ENCODE measurements around the gene MS4A4E.

The MS4A4E gene

GRCh38 chr11:60159868-60160267 is 83.1 kb downstream of the MS4A4E start:
- Histone ChIP-seq H2AFZ (ENCODE audit: low read depth, low read length, severe bottlenecking) (no peak overlapping the region), H3K4me2 (ENCODE audit: low read depth, low read length, poor library complexity, severe bottlenecking) (no peak overlapping the region), H3F3A (ENCODE audit: insufficient read depth) (no peaks in the 10 kb centered on the region), H4K20me1 (ENCODE audit: low read depth, low read length) (no peaks in the 10 kb centered on the region), H3K9me3 (ENCODE audit: insufficient read depth, low read length) (no peaks in the 10 kb centered on the region), H3K36me3 (ENCODE audit: low read length) (no peaks in the 10 kb centered on the region), H3K79me2 (ENCODE audit: insufficient read depth, low read length) (no peaks in the 10 kb centered on the region), H3K9ac (ENCODE audit: low read length) (no peak overlapping the region), H3K27me3 (ENCODE audit: low read length) (no peaks in the 10 kb centered on the region), H3K27ac (ENCODE audit: low read depth, low read length) (no peak overlapping the region), H3K4me3 (ENCODE audit: insufficient read depth, low read length, poor library complexity, severe bottlenecking) (no peak overlapping the region), H3K9me2 (replicated peaks; ENCODE audit: insufficient read depth, low read length) (no peaks in the 10 kb centered on the region)
- TF ChIP-seq CTCF (IDR thresholded peaks at IDR 0.05; ENCODE audit: insufficient read depth, low read length, poor library complexity, severe bottlenecking) (no peak), EZH2phosphoT487 (conservative IDR thresholded peaks at IDR 0.05; ENCODE audit: low read length) (no peak)

GRCh38 chr11:60159284-60159683 is 83.7 kb downstream of the MS4A4E start:
- Histone ChIP-seq H3K27me3 (ENCODE audit: low read length) (no peaks in the 10 kb centered on the region), H3K9me2 (replicated peaks; ENCODE audit: insufficient read depth, low read length) (no peaks in the 10 kb centered on the region), H3K79me2 (ENCODE audit: insufficient read depth, low read length) (no peaks in the 10 kb centered on the region), H3K36me3 (ENCODE audit: low read length) (no peaks in the 10 kb centered on the region), H2AFZ (ENCODE audit: low read depth, low read length, severe bottlenecking) (no peak overlapping the region), H3F3A (ENCODE audit: insufficient read depth) (no peaks in the 10 kb centered on the region), H3K9ac (ENCODE audit: low read length) (no peak overlapping the region), H3K4me2 (ENCODE audit: low read depth, low read length, poor library complexity, severe bottlenecking) (no peak overlapping the region), H3K4me3 (ENCODE audit: insufficient read depth, low read length, poor library complexity, severe bottlenecking) (no peak overlapping the region), H3K27ac (ENCODE audit: low read depth, low read length) (no peak overlapping the region), H4K20me1 (ENCODE audit: low read depth, low read length) (no peaks in the 10 kb centered on the region), H3K9me3 (ENCODE audit: insufficient read depth, low read length) (no peaks in the 10 kb centered on the region)
- TF ChIP-seq EZH2phosphoT487 (conservative IDR thresholded peaks at IDR 0.05; ENCODE audit: low read length) = no peak
- no peak for TF ChIP-seq CTCF (IDR thresholded peaks at IDR 0.05; ENCODE audit: insufficient read depth, low read length, poor library complexity, severe bottlenecking)

GRCh38 chr11:60158636-60159035 is 84.3 kb downstream of the MS4A4E start:
- no peaks in the 10 kb centered on the region for H3F3A ChIP-seq (ENCODE audit: insufficient read depth)
- H3K9ac ChIP-seq (ENCODE audit: low read length) = no peak overlapping the region
- H3K27ac ChIP-seq (ENCODE audit: low read depth, low read length) = no peak overlapping the region
- H2AFZ ChIP-seq (ENCODE audit: low read depth, low read length, severe bottlenecking) = no peak overlapping the region
- H4K20me1 ChIP-seq (ENCODE audit: low read depth, low read length) = no peaks in the 10 kb centered on the region
- no peaks in the 10 kb centered on the region for H3K9me2 ChIP-seq (replicated peaks; ENCODE audit: insufficient read depth, low read length)
- H3K79me2 ChIP-seq (ENCODE audit: insufficient read depth, low read length) = no peaks in the 10 kb centered on the region
- no peak overlapping the region for H3K4me2 ChIP-seq (ENCODE audit: low read depth, low read length, poor library complexity, severe bottlenecking)
- no peaks in the 10 kb centered on the region for H3K27me3 ChIP-seq (ENCODE audit: low read length)
- no peaks in the 10 kb centered on the region for H3K36me3 ChIP-seq (ENCODE audit: low read length)
- no peak overlapping the region for H3K4me3 ChIP-seq (ENCODE audit: insufficient read depth, low read length, poor library complexity, severe bottlenecking)
- H3K9me3 ChIP-seq (ENCODE audit: insufficient read depth, low read length) = no peaks in the 10 kb centered on the region
- TF ChIP-seq CTCF (IDR thresholded peaks at IDR 0.05; ENCODE audit: insufficient read depth, low read length, poor library complexity, severe bottlenecking) = no peak
- no peak for TF ChIP-seq EZH2phosphoT487 (conservative IDR thresholded peaks at IDR 0.05; ENCODE audit: low read length)

Measured in SU-DHL-6 (cell line).